Measurements from ENCODE around the gene KCNK2.
A peak's percentile ranks its signal among the peaks of the same experiment; 100 is the strongest.

Gene KCNK2, protein sequence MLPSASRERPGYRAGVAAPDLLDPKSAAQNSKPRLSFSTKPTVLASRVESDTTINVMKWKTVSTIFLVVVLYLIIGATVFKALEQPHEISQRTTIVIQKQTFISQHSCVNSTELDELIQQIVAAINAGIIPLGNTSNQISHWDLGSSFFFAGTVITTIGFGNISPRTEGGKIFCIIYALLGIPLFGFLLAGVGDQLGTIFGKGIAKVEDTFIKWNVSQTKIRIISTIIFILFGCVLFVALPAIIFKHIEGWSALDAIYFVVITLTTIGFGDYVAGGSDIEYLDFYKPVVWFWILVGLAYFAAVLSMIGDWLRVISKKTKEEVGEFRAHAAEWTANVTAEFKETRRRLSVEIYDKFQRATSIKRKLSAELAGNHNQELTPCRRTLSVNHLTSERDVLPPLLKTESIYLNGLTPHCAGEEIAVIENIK

DNA sequence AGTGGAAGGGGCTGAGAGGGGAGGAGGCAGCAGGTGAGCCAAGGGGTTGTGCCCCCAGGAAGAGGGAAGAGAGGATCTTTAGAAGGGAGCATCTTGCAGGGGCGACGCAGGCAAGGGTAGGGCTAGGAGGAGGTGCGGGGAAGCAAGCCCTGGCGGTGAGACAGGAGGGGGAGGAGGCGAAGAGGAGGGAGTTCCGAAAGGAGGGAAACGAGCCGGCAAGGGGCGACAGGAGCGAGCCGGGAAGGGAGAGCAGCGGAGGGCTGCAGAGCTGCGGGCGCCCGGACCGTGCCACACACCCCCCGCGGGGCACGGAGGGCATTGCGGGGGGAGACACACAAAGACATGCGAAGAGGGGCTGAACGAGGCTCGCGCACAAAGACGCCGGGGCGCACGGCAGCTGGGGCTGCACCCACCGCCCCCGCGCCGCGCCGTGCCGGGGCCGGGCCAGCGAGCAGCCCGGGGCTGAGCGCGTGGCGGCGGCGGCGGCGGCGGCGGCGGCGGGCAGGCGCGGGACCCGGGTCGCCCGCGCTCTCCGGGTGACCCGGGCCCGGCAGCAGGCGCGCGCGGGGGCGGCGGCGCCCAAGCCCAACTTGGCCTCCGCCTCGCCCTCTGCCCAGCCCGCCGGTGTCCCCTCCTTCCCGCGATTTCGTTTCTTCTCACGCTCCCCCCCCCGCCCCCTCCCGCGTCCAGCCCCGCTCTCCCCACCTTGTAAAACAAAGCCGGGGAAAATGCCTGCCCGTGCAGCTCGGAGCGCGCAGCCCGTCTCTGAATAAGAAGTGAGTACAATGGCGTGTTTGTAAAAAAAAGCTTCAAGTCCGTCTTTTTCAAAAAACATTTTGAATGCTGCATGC, at the start of gene KCNK2:
TSS of gene KCNK2 (plus strand) at position 206 of the 851 bp plus-strand sequence. CDS start 649 bp downstream, outside the sequence.
- DNase-seq (ENCODE audit: low read depth, low spot score) = no peak
- no peak within 1 kb of the TSS for H3K9ac ChIP-seq (ENCODE audit: insufficient read length)
- peak within 1 kb of the TSS; percentile 67 for H3K4me3 ChIP-seq

DNA sequence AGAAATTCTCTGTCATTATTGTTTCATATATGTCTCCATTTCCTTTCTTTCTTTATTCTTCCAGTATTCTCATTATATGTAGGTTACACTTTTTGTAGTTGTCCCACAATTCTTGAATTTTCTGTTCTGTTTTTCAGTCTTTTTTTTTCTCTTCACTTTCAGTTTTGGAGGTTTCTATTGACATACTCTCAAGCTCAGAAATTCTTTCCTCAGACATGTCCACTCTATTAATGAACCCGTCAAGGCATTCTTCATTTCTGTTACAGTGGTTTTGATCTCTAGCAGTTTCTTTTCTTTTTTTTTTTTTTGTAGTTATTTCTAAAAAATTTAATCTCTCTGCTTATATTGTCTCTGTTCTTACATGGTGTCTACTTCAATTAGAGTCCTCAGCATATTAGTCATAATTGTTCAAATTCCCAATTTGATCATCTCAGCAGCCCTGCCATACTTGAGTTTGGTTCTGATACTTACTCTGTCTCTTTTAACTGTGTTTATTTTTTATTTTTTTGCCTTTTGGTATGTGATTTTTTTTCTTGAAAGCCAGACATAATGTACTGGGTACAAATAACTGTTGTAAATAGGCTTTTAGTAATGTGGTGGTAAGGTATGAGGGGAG, 49.5 kb upstream of the KCNK2 start:
- no peak overlapping the region for H3K9ac ChIP-seq (ENCODE audit: insufficient read length)
- DNase-seq (ENCODE audit: low read depth, low spot score) = no peak
- no peaks in the 10 kb centered on the region for H3K9me3 ChIP-seq (ENCODE audit: low read depth, low read length)
- no peak overlapping the region for H3K27ac ChIP-seq
- no peaks in the 10 kb centered on the region for H3K36me3 ChIP-seq (ENCODE audit: insufficient read depth, low read length)
- no peak overlapping the region for H3K4me3 ChIP-seq
- no peak for TF ChIP-seq EZH2 (IDR thresholded peaks at IDR 0.05)
- TF ChIP-seq FOXP2 (optimal IDR thresholded peaks at IDR 0.05; ENCODE audit: control extremely low read depth, extremely low read length, insufficient read depth) = no peak
- no peak for TF ChIP-seq POLR2AphosphoS5 (IDR thresholded peaks at IDR 0.05; ENCODE audit: borderline replicate concordance, low read depth, low read length)

More for the DNA sequence above, at the start of gene KCNK2:
- Histone ChIP-seq H3K27ac (no peak within 1 kb of the TSS), H3K36me3 (ENCODE audit: insufficient read depth, low read length) (no peaks in the 10 kb centered on the region), H3K9me3 (ENCODE audit: low read depth, low read length) (no peaks in the 10 kb centered on the region)
- TF ChIP-seq EZH2 (IDR thresholded peaks at IDR 0.05) (no peak), FOXP2 (optimal IDR thresholded peaks at IDR 0.05; ENCODE audit: control extremely low read depth, extremely low read length, insufficient read depth) (no peak), POLR2AphosphoS5 (IDR thresholded peaks at IDR 0.05; ENCODE audit: borderline replicate concordance, low read depth, low read length) (no peak)

DNA sequence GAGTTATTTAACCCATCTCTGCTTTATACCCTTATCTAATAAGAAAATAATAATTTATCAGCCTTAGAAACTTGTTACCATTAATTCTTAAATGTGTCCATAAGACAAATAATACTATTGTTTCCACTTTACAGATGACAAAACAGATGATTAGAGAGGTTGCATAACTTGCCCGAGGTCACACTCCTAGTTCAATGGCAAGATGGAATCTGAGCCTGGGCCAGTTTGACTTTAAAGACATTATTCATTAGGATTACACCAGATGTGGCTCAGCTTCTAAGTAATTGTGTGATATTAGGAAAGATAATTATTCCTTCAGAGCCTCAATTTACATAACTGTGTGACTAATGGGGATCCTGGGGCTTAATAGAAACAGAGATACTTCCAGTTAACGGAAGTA, 42.3 kb upstream of the KCNK2 start:
- no peak for TF ChIP-seq EZH2 (IDR thresholded peaks at IDR 0.05)
- TF ChIP-seq POLR2AphosphoS5 (IDR thresholded peaks at IDR 0.05; ENCODE audit: borderline replicate concordance, low read depth, low read length) = no peak
- no peak for TF ChIP-seq FOXP2 (optimal IDR thresholded peaks at IDR 0.05; ENCODE audit: control extremely low read depth, extremely low read length, insufficient read depth)
- H3K9me3 ChIP-seq (ENCODE audit: low read depth, low read length) = no peaks in the 10 kb centered on the region

DNA sequence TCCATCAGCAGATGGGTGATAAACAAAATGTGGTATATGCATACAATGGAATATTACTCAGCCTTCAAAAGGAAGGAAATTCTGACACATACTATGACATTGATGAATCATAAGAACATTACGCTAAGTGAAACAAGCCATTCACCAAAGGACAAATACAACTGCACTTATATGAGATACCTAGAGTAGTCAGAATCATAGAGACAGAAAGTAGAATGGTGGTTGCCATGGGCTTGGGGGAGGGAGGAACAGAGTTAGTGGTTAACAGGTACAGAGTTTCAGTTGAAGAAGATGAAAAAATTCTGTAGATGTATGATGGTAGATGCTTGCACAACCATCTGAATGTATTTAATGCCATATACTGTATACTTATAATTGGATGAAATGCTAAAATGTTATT, 39.1 kb upstream of the KCNK2 start:
- H3K36me3 ChIP-seq (ENCODE audit: insufficient read depth, low read length) = no peaks in the 10 kb centered on the region
- TF ChIP-seq POLR2AphosphoS5 (IDR thresholded peaks at IDR 0.05; ENCODE audit: borderline replicate concordance, low read depth, low read length) = no peak
- TF ChIP-seq FOXP2 (optimal IDR thresholded peaks at IDR 0.05; ENCODE audit: control extremely low read depth, extremely low read length, insufficient read depth) = no peak
- no peak for TF ChIP-seq EZH2 (IDR thresholded peaks at IDR 0.05)
- H3K9ac ChIP-seq (ENCODE audit: insufficient read length) = no peak overlapping the region
- no peak for DNase-seq (ENCODE audit: low read depth, low spot score)
- no peaks in the 10 kb centered on the region for H3K9me3 ChIP-seq (ENCODE audit: low read depth, low read length)
- no peak overlapping the region for H3K4me3 ChIP-seq
- no peak overlapping the region for H3K27ac ChIP-seq

More for the DNA sequence above, 42.3 kb upstream of the KCNK2 start:
- H3K36me3 ChIP-seq (ENCODE audit: insufficient read depth, low read length) = no peaks in the 10 kb centered on the region
- no peak overlapping the region for H3K27ac ChIP-seq
- H3K4me3 ChIP-seq = no peak overlapping the region
- no peak overlapping the region for H3K9ac ChIP-seq (ENCODE audit: insufficient read length)
- no peak for DNase-seq (ENCODE audit: low read depth, low spot score)

DNA sequence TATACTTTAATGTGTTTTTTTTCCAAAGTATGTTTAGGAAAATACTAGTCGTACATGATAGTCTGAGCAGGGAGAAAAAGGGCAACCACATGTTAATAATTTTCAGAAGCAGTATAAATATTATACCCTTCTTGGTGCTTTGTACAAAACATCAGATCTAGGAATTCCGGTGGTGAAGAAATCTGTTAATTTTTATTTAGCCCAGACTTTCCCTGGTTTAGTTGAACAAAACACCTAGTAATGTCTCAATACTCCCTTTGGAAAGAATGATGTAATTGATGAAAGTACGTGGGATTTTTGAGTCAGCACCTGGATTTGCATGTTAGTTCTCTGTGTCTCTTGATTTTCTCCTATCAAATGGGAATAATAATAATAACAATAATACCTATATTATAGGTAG, 38.4 kb upstream of the KCNK2 start:
- no peak overlapping the region for H3K4me3 ChIP-seq
- H3K9ac ChIP-seq (ENCODE audit: insufficient read length) = no peak overlapping the region
- H3K27ac ChIP-seq = no peak overlapping the region
- no peak for DNase-seq (ENCODE audit: low read depth, low spot score)
- no peaks in the 10 kb centered on the region for H3K36me3 ChIP-seq (ENCODE audit: insufficient read depth, low read length)
- no peaks in the 10 kb centered on the region for H3K9me3 ChIP-seq (ENCODE audit: low read depth, low read length)
- TF ChIP-seq EZH2 (IDR thresholded peaks at IDR 0.05) = no peak
- TF ChIP-seq FOXP2 (optimal IDR thresholded peaks at IDR 0.05; ENCODE audit: control extremely low read depth, extremely low read length, insufficient read depth) = no peak
- no peak for TF ChIP-seq POLR2AphosphoS5 (IDR thresholded peaks at IDR 0.05; ENCODE audit: borderline replicate concordance, low read depth, low read length)

DNA sequence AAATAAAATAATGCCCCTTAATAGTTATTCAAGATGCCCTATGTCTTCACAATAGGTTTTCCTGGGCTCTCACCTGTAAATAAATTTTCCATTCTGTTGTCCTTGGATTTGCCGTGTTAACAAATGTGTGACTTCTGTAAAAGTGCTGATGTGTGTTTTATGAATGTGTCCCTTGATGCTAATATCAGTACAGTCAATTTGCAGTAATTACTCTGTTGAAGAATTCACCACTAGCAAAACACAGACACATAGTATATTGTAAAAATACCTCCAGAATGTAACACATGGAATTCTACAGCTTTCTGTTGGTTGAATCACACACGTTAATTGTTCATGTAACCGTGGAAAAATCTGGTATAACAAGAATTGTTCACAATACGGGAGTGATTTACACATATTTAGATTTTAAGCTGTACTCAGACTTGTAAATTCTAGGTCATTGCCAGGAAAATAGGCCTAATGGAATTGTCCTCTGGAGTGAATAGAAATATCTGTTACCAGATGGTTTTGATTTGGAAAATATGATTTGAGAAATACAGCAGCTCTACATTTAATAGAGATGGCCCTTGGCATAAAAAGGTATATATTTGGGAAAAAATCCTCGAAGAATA, 36.7 kb upstream of the KCNK2 start:
- Histone ChIP-seq H3K4me3 (no peak overlapping the region), H3K9ac (ENCODE audit: insufficient read length) (no peak overlapping the region), H3K36me3 (ENCODE audit: insufficient read depth, low read length) (no peaks in the 10 kb centered on the region), H3K9me3 (ENCODE audit: low read depth, low read length) (no peaks in the 10 kb centered on the region), H3K27ac (no peak overlapping the region)
- DNase-seq (ENCODE audit: low read depth, low spot score) = no peak
- TF ChIP-seq EZH2 (IDR thresholded peaks at IDR 0.05) = no peak
- TF ChIP-seq FOXP2 (optimal IDR thresholded peaks at IDR 0.05; ENCODE audit: control extremely low read depth, extremely low read length, insufficient read depth) = no peak
- TF ChIP-seq POLR2AphosphoS5 (IDR thresholded peaks at IDR 0.05; ENCODE audit: borderline replicate concordance, low read depth, low read length) = no peak

DNA sequence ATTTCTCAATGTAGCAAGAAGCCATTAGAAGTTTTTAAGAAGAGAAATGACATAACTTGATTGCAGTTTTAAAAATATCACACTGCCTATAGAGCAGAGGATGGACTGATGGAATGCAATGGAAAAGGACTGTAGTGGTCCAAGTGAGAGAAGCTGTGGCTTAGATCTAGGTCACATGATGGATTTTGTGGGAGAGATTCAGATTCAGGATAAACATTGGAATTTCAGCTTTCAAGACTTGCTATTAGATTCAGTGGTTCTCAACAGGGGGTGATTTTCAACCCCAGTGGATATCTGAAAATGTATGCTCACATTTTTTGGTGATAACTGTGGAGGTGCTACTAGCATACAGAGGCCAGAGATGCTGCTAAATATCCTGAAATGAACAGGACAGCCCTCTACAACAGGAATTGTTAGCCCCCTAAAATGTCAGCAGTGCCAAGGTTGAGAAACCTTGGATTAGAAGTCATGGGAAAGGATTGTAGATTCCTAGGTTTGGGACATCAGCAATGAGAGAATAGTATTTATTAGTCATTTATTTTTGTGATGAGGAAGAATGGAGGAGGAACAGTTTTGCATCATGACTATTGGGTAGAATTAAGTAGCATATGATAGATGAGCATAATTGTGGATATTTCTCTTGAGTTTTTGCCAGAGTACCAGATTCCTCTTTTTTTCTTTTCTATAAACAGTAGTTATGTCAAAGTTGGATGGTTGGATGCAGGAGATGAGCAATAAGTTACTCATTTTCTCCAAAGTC, 30.1 kb upstream of the KCNK2 start:
- no peaks in the 10 kb centered on the region for H3K9me3 ChIP-seq (ENCODE audit: low read depth, low read length)
- TF ChIP-seq FOXP2 (optimal IDR thresholded peaks at IDR 0.05; ENCODE audit: control extremely low read depth, extremely low read length, insufficient read depth) (no peak), POLR2AphosphoS5 (IDR thresholded peaks at IDR 0.05; ENCODE audit: borderline replicate concordance, low read depth, low read length) (no peak)
- no peak overlapping the region for H3K9ac ChIP-seq (ENCODE audit: insufficient read length)
- DNase-seq (ENCODE audit: low read depth, low spot score) = no peak
- no peaks in the 10 kb centered on the region for H3K36me3 ChIP-seq (ENCODE audit: insufficient read depth, low read length)
- H3K4me3 ChIP-seq = no peak overlapping the region
- H3K27ac ChIP-seq = no peak overlapping the region

Measured in SK-N-MC (cell line).